ENCODE results near the gene KIAA1671.

KIAA1671 gene

GRCh38 chr22:25027043-25027906 lies 74.8 kb downstream of the KIAA1671 start:
- DNase-seq (ENCODE audit: insufficient read length, low spot score): no peak
- FAIRE-seq: no peak
- no peak for TF ChIP-seq TAF1 (IDR thresholded peaks at IDR 0.05; ENCODE audit: low read depth, low read length)
- no peak for TF ChIP-seq POU2F2 (IDR thresholded peaks at IDR 0.05; ENCODE audit: low read depth, low read length)
- no peak for TF ChIP-seq PAX5 (IDR thresholded peaks at IDR 0.05; ENCODE audit: insufficient read depth, low read length, severe bottlenecking)
- no peak for TF ChIP-seq POLR2AphosphoS5 (IDR thresholded peaks at IDR 0.05; ENCODE audit: low read depth, low read length)
- no peak for TF ChIP-seq POLR2A (IDR thresholded peaks at IDR 0.05; ENCODE audit: low read depth, low read length)
- no peak for TF ChIP-seq SPI1 (IDR thresholded peaks at IDR 0.05; ENCODE audit: low read depth, low read length)

GRCh38 chr22:25027959-25028840 lies 75.7 kb downstream of the KIAA1671 start:
- no peak for DNase-seq (ENCODE audit: insufficient read length, low spot score)
- no peak for FAIRE-seq
- TF ChIP-seq SPI1 (IDR thresholded peaks at IDR 0.05; ENCODE audit: low read depth, low read length): no peak
- TF ChIP-seq POLR2A (IDR thresholded peaks at IDR 0.05; ENCODE audit: low read depth, low read length): no peak
- TF ChIP-seq TAF1 (IDR thresholded peaks at IDR 0.05; ENCODE audit: low read depth, low read length): no peak
- TF ChIP-seq PAX5 (IDR thresholded peaks at IDR 0.05; ENCODE audit: insufficient read depth, low read length, severe bottlenecking): no peak
- TF ChIP-seq POLR2AphosphoS5 (IDR thresholded peaks at IDR 0.05; ENCODE audit: low read depth, low read length): no peak
- no peak for TF ChIP-seq POU2F2 (IDR thresholded peaks at IDR 0.05; ENCODE audit: low read depth, low read length)

- no peak for TF ChIP-seq PAX5 (IDR thresholded peaks at IDR 0.05; ENCODE audit: insufficient read depth, low read length, severe bottlenecking)
- TF ChIP-seq SPI1 (IDR thresholded peaks at IDR 0.05; ENCODE audit: low read depth, low read length): no peak
- TF ChIP-seq POU2F2 (IDR thresholded peaks at IDR 0.05; ENCODE audit: low read depth, low read length): no peak
- no peak for TF ChIP-seq POLR2AphosphoS5 (IDR thresholded peaks at IDR 0.05; ENCODE audit: low read depth, low read length)
- TF ChIP-seq TAF1 (IDR thresholded peaks at IDR 0.05; ENCODE audit: low read depth, low read length): no peak
- no peak for TF ChIP-seq POLR2A (IDR thresholded peaks at IDR 0.05; ENCODE audit: low read depth, low read length)
- DNase-seq (ENCODE audit: insufficient read length, low spot score) (no peak), FAIRE-seq (no peak)
These were observed 76.3 kb downstream of the KIAA1671 start for GRCh38 chr22:25028841-25029141.

GRCh38 chr22:25029181-25029580 lies 76.7 kb downstream of the KIAA1671 start:
- DNase-seq (ENCODE audit: insufficient read length, low spot score) (no peak), FAIRE-seq (no peak)
- no peak for TF ChIP-seq POU2F2 (IDR thresholded peaks at IDR 0.05; ENCODE audit: low read depth, low read length)
- no peak for TF ChIP-seq SPI1 (IDR thresholded peaks at IDR 0.05; ENCODE audit: low read depth, low read length)
- no peak for TF ChIP-seq TAF1 (IDR thresholded peaks at IDR 0.05; ENCODE audit: low read depth, low read length)
- TF ChIP-seq POLR2A (IDR thresholded peaks at IDR 0.05; ENCODE audit: low read depth, low read length): no peak
- no peak for TF ChIP-seq POLR2AphosphoS5 (IDR thresholded peaks at IDR 0.05; ENCODE audit: low read depth, low read length)
- no peak for TF ChIP-seq PAX5 (IDR thresholded peaks at IDR 0.05; ENCODE audit: insufficient read depth, low read length, severe bottlenecking)

- no peak for DNase-seq (ENCODE audit: insufficient read length, low spot score)
- TF ChIP-seq TAF1 (IDR thresholded peaks at IDR 0.05; ENCODE audit: low read depth, low read length): no peak
- TF ChIP-seq POU2F2 (IDR thresholded peaks at IDR 0.05; ENCODE audit: low read depth, low read length): no peak
- no peak for TF ChIP-seq PAX5 (IDR thresholded peaks at IDR 0.05; ENCODE audit: insufficient read depth, low read length, severe bottlenecking)
- TF ChIP-seq POLR2A (IDR thresholded peaks at IDR 0.05; ENCODE audit: low read depth, low read length): no peak
- no peak for TF ChIP-seq SPI1 (IDR thresholded peaks at IDR 0.05; ENCODE audit: low read depth, low read length)
- no peak for TF ChIP-seq POLR2AphosphoS5 (IDR thresholded peaks at IDR 0.05; ENCODE audit: low read depth, low read length)
- no peak for FAIRE-seq
These were observed 78.1 kb downstream of the KIAA1671 start for GRCh38 chr22:25030636-25031035.

- DNase-seq (ENCODE audit: insufficient read length, low spot score) (no peak), FAIRE-seq (no peak)
- no peak for TF ChIP-seq POLR2AphosphoS5 (IDR thresholded peaks at IDR 0.05; ENCODE audit: low read depth, low read length)
- no peak for TF ChIP-seq POU2F2 (IDR thresholded peaks at IDR 0.05; ENCODE audit: low read depth, low read length)
These were observed 79.5 kb downstream of the KIAA1671 start for GRCh38 chr22:25032066-25032465.

- no peak for FAIRE-seq
- no peak for DNase-seq (ENCODE audit: insufficient read length, low spot score)
- TF ChIP-seq POLR2A (IDR thresholded peaks at IDR 0.05; ENCODE audit: low read depth, low read length): no peak
- no peak for TF ChIP-seq PAX5 (IDR thresholded peaks at IDR 0.05; ENCODE audit: insufficient read depth, low read length, severe bottlenecking)
- TF ChIP-seq SPI1 (IDR thresholded peaks at IDR 0.05; ENCODE audit: low read depth, low read length): no peak
- TF ChIP-seq TAF1 (IDR thresholded peaks at IDR 0.05; ENCODE audit: low read depth, low read length): no peak
- TF ChIP-seq POLR2AphosphoS5 (IDR thresholded peaks at IDR 0.05; ENCODE audit: low read depth, low read length): no peak
- no peak for TF ChIP-seq POU2F2 (IDR thresholded peaks at IDR 0.05; ENCODE audit: low read depth, low read length)
These were observed 83.2 kb downstream of the KIAA1671 start for GRCh38 chr22:25035715-25036114.

GRCh38 chr22:25038239-25038638 lies 85.7 kb downstream of the KIAA1671 start:
- DNase-seq (ENCODE audit: insufficient read length, low spot score) (no peak), FAIRE-seq (no peak)
- no peak for TF ChIP-seq SPI1 (IDR thresholded peaks at IDR 0.05; ENCODE audit: low read depth, low read length)

- no peak for TF ChIP-seq SPI1 (IDR thresholded peaks at IDR 0.05; ENCODE audit: low read depth, low read length)
- no peak for TF ChIP-seq POLR2A (IDR thresholded peaks at IDR 0.05; ENCODE audit: low read depth, low read length)
- no peak for TF ChIP-seq POU2F2 (IDR thresholded peaks at IDR 0.05; ENCODE audit: low read depth, low read length)
- no peak for TF ChIP-seq POLR2AphosphoS5 (IDR thresholded peaks at IDR 0.05; ENCODE audit: low read depth, low read length)
- no peak for TF ChIP-seq PAX5 (IDR thresholded peaks at IDR 0.05; ENCODE audit: insufficient read depth, low read length, severe bottlenecking)
- no peak for TF ChIP-seq TAF1 (IDR thresholded peaks at IDR 0.05; ENCODE audit: low read depth, low read length)
- DNase-seq (ENCODE audit: insufficient read length, low spot score) (no peak), FAIRE-seq (no peak)
These were observed 86.3 kb downstream of the KIAA1671 start for GRCh38 chr22:25038771-25039170.

Data from GM12891 (cell line).